Measurements from ENCODE around the gene TUT1.

GRCh38 chr11:62578541-62578940, 12.8 kb downstream of the TUT1 start:
- TF ChIP-seq CTCF (IDR thresholded peaks at IDR 0.05) = no peak
- TF ChIP-seq EP300 (IDR thresholded peaks at IDR 0.05) = no peak
